GM18526 (cell line): ENCODE measurements around the gene IRAK3.

Experiments used
- POLR2A ChIP-seq: IDR thresholded peaks from 3 replicates; pipeline ENCODE4 v1.6.1; 2011; ENCODE audit not compliant: insufficient read length; ENCODE audit errors: extremely low read depth

IRAK3 gene

GRCh38 chr12:66275040-66275439, 86.0 kb downstream of the IRAK3 start:
- TF ChIP-seq POLR2A: no peak

- no peak for TF ChIP-seq POLR2A
These were observed 90.2 kb downstream of the IRAK3 start for GRCh38 chr12:66279123-66279712.

- no peak for TF ChIP-seq POLR2A
These were observed 91.5 kb downstream of the IRAK3 start for GRCh38 chr12:66280561-66280960.

GRCh38 chr12:66282244-66282643, 93.2 kb downstream of the IRAK3 start:
- no peak for TF ChIP-seq POLR2A

GRCh38 chr12:66287275-66287674, 98.3 kb downstream of the IRAK3 start:
- no peak for TF ChIP-seq POLR2A

GRCh38 chr12:66288121-66288520, 99.1 kb downstream of the IRAK3 start:
- no peak for TF ChIP-seq POLR2A

- no peak for TF ChIP-seq POLR2A
These were observed 100.5 kb downstream of the IRAK3 start for GRCh38 chr12:66289485-66289884.

GRCh38 chr12:66290716-66291200, 101.7 kb downstream of the IRAK3 start:
- no peak for TF ChIP-seq POLR2A

- TF ChIP-seq POLR2A: no peak
These were observed 107.2 kb downstream of the IRAK3 start for GRCh38 chr12:66296176-66296683.

- no peak for TF ChIP-seq POLR2A
These were observed 108.1 kb downstream of the IRAK3 start for GRCh38 chr12:66297080-66297479.

- no peak for TF ChIP-seq POLR2A
These were observed 108.9 kb downstream of the IRAK3 start for GRCh38 chr12:66297923-66298322.

- TF ChIP-seq POLR2A: peak; percentile 75
These were observed 113.2 kb downstream of the IRAK3 start, which contains the start of gene HELB for GRCh38 chr12:66301944-66302826. TSS of gene HELB (plus strand) at chr12:66302493. CDS start at chr12:66302604, 111 bp downstream.

GRCh38 chr12:66302827-66303169, 113.8 kb downstream of the IRAK3 start:
- TF ChIP-seq POLR2A: no peak
